Hematopoietic multipotent progenitor cell (in vitro differentiated cells): ENCODE results near the gene ADGRV1. TPM values are rescaled to one million over a fixed set of nuclear protein-coding genes. Genes with fewer than 3 reads are reported as not detected.

Source experiments
- DNase-seq, 3 donors: peaks; one replicate each; pipeline ENCODE4 v3.0.0-alpha.2; 2011 to 2015; ENCODE audit warnings: low read depth in 2 of 3, low spot score in 2 of 3
- total RNA-seq: library from RNA; depleted of rRNA; stranded (reverse); fragments of >200 nt; gene quantifications from one replicate; pipeline ENCODE4 v1.2.3, GENCODE V29; 2012

ADGRV1 gene
- total RNA-seq, 1 donor = 0.27 TPM

DNA sequence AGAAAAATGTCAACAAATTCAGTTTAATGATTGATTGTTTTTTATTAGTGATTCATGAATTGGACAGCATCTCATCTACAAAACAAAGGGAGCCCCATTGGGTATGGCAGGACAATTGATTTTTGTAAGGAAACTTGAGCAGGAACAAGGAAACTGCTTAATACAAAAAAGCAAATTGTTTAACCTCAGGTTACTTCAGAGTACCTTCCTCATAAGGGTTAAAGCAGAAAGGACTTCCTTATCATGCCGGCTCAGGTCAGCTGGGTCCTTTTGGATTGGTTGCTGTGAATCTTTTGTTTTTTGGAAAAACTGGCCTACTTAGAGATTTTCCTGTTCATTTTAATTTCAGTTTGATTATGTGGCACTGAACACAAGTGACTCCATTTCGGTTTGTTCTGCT is 612.7 kb downstream of the ADGRV1 start:
- DNase-seq = no peak

DNA sequence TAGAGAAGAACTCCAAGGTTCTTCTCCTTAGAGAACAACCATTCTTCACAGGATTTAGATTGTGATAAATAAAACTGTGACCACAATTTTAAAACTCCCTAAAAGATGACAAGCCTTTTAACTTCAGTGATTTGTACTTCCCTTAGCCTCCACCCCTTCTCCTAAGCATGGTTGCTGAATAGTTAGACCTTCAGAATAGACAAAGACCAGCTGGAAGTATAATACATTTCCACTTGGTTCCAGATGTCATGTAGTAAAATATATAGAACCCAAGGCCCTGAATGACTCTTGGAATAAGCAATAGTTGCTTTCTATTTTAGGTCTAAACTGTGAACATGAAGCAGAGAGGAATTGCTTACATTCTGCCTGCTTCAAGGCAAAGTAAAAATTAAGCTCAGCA is 615.8 kb downstream of the ADGRV1 start:
- DNase-seq = no peak

- no peak for DNase-seq
Measured at GRCh38 chr5:91175708-91176107, 617.1 kb downstream of the ADGRV1 start.

DNA sequence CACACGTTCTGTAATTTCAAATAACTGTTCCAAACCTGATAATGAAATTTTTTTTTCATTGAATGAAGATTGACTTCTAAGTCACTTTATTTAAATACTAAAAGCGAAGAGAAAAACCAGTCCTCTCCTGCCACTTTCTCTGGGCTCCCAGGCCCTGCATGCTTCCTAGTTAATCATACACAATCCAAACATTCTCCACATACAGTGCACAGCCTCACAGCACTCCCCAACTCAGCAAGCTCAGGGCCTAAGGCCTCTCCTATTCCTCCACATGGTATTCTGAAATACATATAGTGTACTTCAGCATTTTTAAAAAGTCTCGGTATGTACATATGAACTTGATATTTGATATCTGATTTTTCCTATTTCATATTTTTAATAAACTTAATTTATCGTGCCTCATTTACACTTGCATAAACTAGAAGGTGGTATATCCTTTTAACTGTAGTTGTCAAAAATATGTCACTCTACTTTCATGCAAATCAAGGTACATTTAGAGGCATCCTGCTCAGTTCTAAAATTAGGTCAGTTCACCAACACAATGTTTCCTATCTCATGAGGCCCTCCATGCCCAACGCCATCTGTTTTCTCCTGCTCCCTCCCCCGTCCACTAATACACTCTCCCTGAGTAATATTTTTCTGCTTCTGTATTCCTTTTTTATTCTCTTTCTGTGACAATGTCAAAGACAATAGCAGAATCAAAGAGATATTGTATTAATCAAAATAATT is 617.9 kb downstream of the ADGRV1 start:
- no peak for DNase-seq

GRCh38 chr5:91177085-91177484 is 618.5 kb downstream of the ADGRV1 start:
- no peak for DNase-seq

- no peak for DNase-seq
Measured at GRCh38 chr5:91177639-91178038, 619.0 kb downstream of the ADGRV1 start.

- DNase-seq = no peak
Measured at GRCh38 chr5:91178461-91178860, 619.9 kb downstream of the ADGRV1 start.

DNA sequence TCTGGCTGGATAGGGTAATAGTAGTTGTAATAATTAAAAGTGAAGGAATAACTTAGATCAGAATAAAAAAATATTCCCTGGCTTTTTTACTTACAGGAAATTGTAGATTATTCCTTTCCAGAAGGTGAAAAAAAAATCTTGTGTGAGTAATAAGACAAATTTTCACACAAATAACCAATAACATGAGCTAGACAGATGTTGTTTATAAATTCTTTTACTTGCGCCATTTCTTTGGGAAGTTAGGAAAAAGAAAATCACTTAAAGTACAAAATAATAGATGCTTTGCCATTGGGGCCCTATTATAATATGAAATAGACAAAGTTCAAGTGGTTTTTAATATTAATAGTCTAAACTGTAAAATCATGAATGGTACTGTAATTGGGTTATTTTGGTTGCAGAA is 620.4 kb downstream of the ADGRV1 start:
- DNase-seq = no peak

DNA sequence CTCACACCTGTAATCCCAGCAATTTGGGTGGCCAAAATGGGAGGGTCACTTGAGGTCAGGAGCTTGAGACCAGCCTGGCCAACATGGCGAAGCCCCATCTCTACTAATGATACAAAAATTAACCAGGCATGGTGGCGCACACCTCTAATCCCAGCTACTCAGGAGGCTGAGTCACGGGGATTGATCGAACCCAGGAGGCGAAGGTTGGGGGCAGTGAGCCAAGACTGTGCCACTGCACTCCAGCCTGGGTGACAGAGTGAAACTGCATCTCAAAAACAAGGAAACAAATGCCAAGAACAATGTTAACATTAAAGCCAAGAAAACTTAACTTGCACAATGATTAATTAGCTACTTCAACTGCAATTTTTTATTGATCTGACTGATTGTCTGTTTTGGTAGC is 621.9 kb downstream of the ADGRV1 start:
- DNase-seq = no peak

GRCh38 chr5:91182763-91183162 is 624.2 kb downstream of the ADGRV1 start:
- peak in 2 of 3 donors; percentile 10 to 44 for DNase-seq

DNA sequence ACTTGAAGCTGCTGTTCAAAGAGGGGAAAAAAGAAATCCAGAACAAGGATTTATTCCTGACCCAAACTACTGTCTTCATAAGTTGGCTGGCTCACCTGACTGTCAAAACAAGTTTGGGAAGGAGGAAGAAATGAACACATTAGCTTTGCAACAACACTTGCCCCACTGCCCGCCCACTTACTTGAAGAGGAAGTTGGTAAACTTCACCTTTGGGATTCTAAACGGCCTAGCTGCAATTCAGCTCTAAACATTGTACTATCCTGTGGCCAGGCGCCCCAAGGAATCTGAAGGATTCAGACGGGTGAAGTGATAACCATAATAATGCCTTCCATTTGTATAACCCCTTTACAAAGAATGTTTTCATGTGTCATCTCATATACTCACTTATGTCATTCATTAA is 625.1 kb downstream of the ADGRV1 start:
- no peak for DNase-seq

DNA sequence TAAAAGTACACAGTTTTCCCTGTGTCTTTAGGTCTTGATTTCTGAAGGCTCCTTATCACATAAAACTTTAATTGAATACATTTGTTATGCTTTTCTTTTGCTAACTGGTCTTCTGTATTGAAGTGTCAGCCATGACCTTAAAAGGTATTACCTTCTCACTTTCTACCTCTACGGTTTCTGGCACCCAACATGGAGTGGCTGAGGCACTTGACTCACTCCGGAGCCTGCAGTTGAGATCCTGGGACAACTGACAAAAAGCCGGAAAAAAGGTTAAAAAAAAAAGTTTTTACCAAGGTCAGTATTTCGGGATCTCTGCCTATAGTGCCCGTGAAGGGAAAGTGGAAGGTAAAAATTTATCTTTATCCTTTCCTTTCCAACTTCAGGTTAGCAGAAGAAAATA is 627.5 kb downstream of the ADGRV1 start:
- no peak for DNase-seq

- DNase-seq = no peak
Measured at GRCh38 chr5:91187032-91187431, 628.4 kb downstream of the ADGRV1 start.

DNA sequence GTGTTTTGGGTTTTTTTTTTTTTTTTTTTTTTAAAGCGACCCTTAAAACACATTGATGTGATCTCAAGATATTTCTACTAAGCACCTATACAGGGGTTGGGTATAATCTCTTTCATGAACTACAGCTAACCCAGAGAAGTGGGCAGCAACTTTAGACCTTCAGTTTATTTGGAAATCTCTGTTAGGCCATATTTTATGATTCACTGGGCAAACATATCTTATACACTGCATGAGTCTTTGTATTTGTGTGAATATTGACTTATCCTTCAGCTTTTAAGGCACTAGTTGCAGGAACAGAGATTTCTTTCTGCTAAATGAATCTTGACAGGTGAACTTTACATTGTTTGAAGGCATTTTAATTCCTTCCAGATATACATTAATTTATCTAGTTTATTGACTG is 630.2 kb downstream of the ADGRV1 start:
- no peak for DNase-seq

DNA sequence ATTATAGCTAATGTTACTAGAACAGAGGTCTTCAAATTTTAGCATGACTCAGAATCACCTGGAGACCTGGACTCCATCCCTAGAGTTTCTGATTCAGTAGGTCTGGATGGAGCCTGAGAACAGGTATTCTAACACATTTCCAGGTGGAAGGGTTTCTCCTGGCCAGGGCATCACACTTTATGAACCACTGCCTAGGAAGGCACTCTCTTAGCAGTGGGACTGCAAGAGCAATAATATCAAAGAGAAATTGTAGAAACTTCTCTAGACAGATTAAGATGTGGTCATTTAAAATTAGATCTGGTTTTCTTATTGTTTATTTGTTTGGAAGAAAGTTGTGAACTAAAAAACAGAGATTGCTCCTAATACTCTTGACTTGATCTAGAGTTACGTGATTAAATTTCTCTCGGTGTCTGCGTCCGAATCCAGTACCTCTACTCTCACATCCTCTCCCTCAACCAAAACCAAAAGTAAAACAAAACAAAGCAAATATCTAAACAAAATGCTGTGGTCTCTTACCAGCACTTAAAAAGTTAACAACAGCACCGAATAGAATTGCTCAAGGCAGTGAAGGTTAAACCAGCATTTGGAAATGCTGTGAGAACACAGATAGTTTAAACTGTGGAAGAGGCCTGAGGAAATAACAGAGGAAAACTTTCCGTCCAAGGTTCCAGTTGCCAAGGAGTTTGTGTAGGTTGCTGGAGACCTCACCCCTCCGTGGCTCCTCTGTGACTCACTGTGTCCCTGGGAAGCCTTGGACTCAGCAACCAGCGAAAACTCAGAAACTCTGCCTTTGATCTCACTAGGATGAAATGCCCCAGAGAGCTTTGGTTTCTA is 631.1 kb downstream of the ADGRV1 start:
- no peak for DNase-seq

- no peak for DNase-seq
Measured at GRCh38 chr5:91190314-91190690, 631.7 kb downstream of the ADGRV1 start.

DNA sequence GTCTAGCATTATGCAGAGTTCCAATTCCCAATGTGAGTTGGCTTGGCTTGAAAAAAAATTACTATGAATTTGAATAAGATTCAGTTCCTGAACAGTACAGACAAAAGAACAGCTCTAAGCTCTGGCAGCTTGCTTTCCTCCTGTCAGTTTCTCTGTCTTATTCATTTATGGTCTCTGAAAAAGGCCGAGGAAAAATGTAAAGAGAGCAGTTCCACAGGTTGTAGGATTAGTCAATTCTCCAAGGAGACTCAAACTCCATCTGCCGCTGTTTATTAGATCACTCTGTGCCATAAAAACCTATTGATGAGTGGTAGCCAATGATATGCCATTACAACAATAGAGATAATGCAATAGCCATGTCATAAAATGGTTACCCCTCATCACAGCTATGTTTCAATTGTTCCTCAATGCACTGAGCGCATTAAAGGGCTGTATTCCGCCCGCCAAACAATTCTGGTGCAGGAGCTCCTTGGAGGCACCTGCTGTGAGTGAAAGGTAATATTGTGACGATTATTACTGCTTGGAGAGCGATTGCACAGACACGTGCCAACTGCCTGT is 636.3 kb downstream of the ADGRV1 start:
- DNase-seq = no peak

DNA sequence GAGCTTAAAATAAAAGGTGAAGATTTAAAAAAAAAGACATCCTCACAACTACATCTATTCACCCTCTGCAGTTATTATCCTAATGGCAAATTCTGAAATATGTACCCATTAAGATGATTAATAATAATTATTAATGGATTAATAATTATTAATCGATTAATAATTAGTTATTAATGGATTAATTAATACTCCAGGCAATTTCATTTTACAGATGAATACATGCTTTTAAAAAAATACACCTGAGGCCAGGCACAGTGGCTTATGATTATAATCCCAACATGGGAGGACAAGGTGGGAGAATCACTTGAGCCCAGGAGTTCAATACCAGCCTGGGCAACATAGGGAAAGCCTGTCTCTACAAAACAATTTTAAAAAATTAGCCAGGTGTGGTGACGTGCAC is 642.1 kb downstream of the ADGRV1 start:
- no peak for DNase-seq

GRCh38 chr5:91206103-91206502 is 647.5 kb downstream of the ADGRV1 start:
- DNase-seq = no peak

- no peak for DNase-seq
Measured at GRCh38 chr5:91206734-91207133, 648.1 kb downstream of the ADGRV1 start.

DNA sequence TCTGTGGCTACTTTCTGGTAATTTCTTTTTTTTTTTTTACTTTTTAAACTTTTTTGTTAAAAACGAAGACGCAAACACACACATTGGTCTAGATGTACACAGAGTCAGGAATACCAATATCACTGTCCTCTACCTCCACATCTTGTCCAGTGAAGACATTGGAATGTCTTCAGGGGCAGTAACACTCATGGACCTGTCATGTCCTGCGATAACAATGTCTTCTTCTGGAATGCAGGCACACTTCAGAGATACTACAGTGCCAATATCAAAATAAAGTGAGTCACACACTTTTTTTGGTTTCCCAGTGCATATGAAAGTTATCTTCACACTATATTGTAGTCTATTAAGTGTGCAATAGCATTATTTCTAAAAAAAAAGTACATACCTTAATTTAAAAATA is 648.7 kb downstream of the ADGRV1 start:
- DNase-seq = no peak
